ENCODE results near the gene ATP2C2. TPM values are rescaled to one million over a fixed set of nuclear protein-coding genes. Genes with fewer than 3 reads are reported as not detected.
"Not testable (repeated sequence)": the region's sequence is repeated elsewhere in the genome, so short reads cannot be mapped to it uniquely, and the experiment has no call there.

Gene ATP2C2
- total RNA-seq, 1 donor from 2014 or later: 6.8 TPM

DNA sequence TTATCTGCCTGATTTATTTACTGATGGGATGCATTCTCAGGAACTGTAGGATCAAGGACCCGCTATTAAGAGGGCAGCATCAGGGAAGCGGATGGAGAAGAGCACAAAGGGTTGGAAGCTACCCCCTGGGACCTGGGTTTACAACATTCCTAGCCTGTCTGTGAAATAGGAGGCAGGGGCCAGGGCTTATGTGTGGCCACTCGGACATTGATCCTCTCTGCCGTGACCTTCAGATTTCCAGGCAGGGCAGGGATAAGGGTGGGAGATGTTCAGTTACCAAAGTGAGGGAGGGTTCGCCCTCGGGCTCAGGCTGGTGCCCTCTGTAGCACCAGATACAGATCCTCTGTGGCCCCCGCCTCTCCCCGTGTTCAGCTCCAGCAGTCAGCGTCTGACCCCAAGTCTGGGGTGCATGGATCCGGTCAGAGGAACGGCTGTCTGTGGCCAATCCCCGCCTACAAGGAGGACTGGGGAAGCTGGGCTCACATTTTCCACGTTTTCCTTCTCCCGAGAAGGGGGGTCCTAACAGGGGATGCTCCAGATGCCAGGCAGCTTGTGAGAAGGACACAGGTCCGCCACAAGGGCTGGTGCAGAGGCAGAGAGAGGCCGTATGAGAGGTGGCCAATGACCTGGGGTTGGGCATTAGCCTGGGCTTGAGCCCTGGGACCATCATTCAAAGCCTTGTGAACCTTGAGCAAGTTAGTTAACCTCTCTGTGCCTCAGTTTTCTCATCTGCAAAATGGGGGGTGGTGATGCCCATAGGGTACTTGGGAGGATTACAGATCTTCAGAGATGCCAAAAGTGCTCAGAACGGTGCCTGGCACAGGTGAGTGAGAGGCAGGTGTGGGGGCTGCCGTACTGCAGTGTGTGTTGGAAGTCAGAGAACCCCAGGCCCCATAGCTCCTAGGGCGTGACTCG, 48.3 kb downstream of the ATP2C2 start:
- Mint-ChIP-seq H3K4me3 (ENCODE audit: low read depth) (no peak overlapping the region), H3K36me3 (ENCODE audit: insufficient read depth) (no peaks in the 10 kb centered on the region)

DNA sequence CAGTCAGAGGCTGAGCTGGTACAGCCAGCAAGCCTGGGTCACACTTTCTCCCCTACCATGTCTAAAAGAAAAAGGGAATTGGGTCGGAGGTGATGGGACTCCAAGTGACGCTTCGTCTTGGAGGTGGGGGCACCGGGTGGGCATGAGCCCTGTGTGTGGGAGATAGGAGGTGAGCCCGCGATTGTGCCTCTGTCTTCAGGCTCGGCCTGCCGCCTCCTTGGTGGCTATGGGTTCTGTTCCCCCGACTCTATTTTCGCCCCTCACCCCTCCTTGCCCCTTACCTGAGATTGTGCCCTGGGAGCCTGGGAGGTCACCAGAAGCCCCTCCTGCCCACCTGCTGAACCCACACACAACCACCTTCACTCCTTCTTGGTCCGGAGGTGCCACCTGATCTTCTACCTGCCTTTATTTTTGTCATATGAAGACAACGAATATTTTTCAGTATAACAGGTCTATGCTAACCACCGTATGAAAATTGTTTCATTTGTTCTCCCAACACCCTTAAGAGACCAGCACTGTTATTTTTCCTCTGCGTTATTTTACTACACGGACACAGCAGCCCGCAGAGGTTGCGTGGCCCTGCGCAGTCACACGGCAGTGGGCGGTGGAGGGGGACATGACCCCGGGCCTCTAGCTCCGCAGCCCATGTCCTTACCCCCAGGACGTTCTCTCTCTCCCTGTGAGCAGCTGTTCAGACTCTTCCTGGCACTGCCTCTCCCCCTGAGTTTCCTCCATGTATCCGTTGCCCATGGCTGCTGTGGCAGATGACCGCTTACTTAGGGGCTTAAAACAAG, 49.9 kb downstream of the ATP2C2 start:
- no peaks in the 10 kb centered on the region for H3K36me3 Mint-ChIP-seq (ENCODE audit: insufficient read depth)
- DNase-seq (ENCODE audit: low spot score, unreplicated experiment): no peak
- TF ChIP-seq, protein P1, sequence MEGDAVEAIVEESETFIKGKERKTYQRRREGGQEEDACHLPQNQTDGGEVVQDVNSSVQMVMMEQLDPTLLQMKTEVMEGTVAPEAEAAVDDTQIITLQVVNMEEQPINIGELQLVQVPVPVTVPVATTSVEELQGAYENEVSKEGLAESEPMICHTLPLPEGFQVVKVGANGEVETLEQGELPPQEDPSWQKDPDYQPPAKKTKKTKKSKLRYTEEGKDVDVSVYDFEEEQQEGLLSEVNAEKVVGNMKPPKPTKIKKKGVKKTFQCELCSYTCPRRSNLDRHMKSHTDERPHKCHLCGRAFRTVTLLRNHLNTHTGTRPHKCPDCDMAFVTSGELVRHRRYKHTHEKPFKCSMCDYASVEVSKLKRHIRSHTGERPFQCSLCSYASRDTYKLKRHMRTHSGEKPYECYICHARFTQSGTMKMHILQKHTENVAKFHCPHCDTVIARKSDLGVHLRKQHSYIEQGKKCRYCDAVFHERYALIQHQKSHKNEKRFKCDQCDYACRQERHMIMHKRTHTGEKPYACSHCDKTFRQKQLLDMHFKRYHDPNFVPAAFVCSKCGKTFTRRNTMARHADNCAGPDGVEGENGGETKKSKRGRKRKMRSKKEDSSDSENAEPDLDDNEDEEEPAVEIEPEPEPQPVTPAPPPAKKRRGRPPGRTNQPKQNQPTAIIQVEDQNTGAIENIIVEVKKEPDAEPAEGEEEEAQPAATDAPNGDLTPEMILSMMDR (IDR thresholded peaks at IDR 0.05; ENCODE audit: unreplicated experiment): no peak
- H3K4me3 Mint-ChIP-seq (ENCODE audit: low read depth): no peak overlapping the region
- peaks cover 9% of the 10 kb centered on the region for H3K27me3 Mint-ChIP-seq
- no peak overlapping the region for H3K27ac Mint-ChIP-seq
- H3K9me3 Mint-ChIP-seq (ENCODE audit: low read depth): no peaks in the 10 kb centered on the region
- H3K4me1 Mint-ChIP-seq (ENCODE audit: low read depth): peaks cover 14% of the 10 kb centered on the region

More for the DNA sequence above, 48.3 kb downstream of the ATP2C2 start:
- peaks cover 14% of the 10 kb centered on the region for H3K4me1 Mint-ChIP-seq (ENCODE audit: low read depth)
- TF ChIP-seq, protein P1 (IDR thresholded peaks at IDR 0.05; ENCODE audit: unreplicated experiment): no peak
- no peaks in the 10 kb centered on the region for H3K9me3 Mint-ChIP-seq (ENCODE audit: low read depth)
- H3K27me3 Mint-ChIP-seq: peaks cover 7% of the 10 kb centered on the region
- H3K27ac Mint-ChIP-seq: no peak overlapping the region
- DNase-seq (ENCODE audit: low spot score, unreplicated experiment): no peak

DNA sequence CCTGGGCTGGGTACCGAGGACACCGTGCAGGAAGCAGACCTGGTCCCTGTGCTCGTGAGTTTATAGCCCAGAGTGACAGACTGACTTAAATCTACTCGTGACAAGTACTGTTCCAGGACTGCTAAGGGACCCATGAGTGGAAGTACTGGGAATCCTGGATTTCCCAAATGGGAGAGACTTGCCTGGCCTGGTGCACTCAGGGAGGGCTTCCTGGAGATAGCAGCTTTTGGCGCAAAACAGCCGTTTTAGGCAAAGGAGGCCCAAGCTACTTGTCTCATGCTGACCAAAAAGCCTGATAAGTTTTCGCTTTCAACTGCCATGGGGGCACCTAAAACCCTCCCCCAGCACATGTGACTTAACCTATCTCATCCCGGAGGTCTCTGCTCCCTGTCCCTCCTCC, 51.4 kb downstream of the ATP2C2 start:
- no peak for DNase-seq (ENCODE audit: low spot score, unreplicated experiment)
- H3K4me1 Mint-ChIP-seq (ENCODE audit: low read depth): peaks cover 15% of the 10 kb centered on the region
- peaks cover 6% of the 10 kb centered on the region for H3K36me3 Mint-ChIP-seq (ENCODE audit: insufficient read depth)
- H3K4me3 Mint-ChIP-seq (ENCODE audit: low read depth): no peak overlapping the region
- TF ChIP-seq, protein P1 (IDR thresholded peaks at IDR 0.05; ENCODE audit: unreplicated experiment): no peak
- peaks cover 9% of the 10 kb centered on the region for H3K27me3 Mint-ChIP-seq
- no peak overlapping the region for H3K27ac Mint-ChIP-seq
- H3K9me3 Mint-ChIP-seq (ENCODE audit: low read depth): peaks cover 6% of the 10 kb centered on the region

DNA sequence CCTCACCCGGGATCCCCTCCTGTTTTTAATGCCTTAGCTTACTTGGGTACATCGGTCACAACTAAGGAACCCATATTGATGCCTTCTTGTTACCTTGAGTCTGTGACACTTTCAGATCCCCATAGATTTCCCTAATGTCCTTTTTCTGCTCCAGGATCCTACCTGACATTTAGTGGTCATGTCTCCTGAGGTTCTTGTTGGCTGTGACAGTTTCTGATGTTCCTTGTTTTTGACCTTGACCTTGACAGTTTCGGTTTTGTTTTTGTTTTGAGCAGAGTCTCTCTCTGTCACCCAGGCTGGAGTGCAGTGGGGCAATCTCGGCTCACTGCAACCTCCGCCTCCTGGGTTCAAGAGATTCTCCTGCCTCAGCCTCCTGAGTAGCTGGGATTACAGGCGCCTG, 52.2 kb downstream of the ATP2C2 start:
- not testable (repeated sequence) for H3K27ac Mint-ChIP-seq; H3K9me3 Mint-ChIP-seq (ENCODE audit: low read depth)

DNA sequence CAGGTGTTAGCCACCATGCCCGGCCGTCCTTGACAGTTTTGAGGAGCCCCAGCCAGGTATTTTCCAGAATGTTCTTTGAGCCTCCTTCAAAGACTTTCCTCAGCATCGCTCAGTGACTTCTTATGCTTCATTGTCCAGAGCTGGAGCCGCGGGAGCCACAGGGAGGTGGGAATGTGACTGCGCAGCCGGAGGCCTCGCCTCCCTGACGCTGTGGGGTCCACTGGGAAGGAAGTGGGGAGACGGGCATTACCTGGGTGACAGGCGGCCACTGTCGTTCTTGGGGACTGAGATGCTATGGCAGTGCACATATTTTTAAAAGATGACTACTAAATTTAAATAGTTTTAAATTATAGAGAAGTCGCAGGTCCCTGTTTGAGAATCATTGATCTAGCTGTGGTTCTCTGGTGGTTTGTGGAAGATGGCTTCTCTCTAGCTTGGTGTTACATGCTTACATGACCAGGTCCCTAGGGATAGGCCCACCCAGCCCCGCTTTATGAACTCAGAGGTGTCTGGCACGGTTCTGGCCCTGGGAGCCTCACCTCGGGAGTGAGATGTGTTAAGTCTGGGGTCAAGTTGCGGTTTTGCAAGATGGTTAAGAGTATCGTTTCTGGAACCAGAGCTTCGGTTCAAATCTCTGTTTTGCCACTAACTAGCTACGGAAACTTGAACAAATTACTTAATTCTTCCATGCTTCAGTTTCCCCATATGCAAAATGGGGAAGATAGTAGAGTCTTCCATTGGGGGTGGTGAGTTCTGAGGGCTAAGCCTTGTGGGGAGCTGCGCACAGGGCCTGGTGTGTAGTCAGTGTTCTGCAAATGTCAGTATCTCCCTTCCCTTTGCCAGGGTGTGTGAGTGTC, 53.0 kb downstream of the ATP2C2 start:
- DNase-seq (ENCODE audit: low spot score, unreplicated experiment): no peak
- Mint-ChIP-seq H3K27ac (no peak overlapping the region), H3K36me3 (ENCODE audit: insufficient read depth) (peaks cover 6% of the 10 kb centered on the region), H3K4me3 (ENCODE audit: low read depth) (no peak overlapping the region), H3K4me1 (ENCODE audit: low read depth) (peaks cover 15% of the 10 kb centered on the region), H3K9me3 (ENCODE audit: low read depth) (peaks cover 6% of the 10 kb centered on the region), H3K27me3 (peaks cover 6% of the 10 kb centered on the region)
- TF ChIP-seq, protein P1 (IDR thresholded peaks at IDR 0.05; ENCODE audit: unreplicated experiment): no peak

More for the DNA sequence above, 52.2 kb downstream of the ATP2C2 start:
- not testable (repeated sequence) for H3K4me3 Mint-ChIP-seq (ENCODE audit: low read depth); H3K36me3 Mint-ChIP-seq (ENCODE audit: insufficient read depth); DNase-seq (ENCODE audit: low spot score, unreplicated experiment); H3K27me3 Mint-ChIP-seq
- peaks cover 15% of the 10 kb centered on the region for H3K4me1 Mint-ChIP-seq (ENCODE audit: low read depth)
